Fibroblast of skin of right biceps (primary cell): ENCODE data around the gene CFAP61.
"Not testable (repeated sequence)": the region's sequence is repeated elsewhere in the genome, so short reads cannot be mapped to it uniquely, and the experiment has no call there.

Experiments used
- DNase-seq: peaks from one replicate; pipeline ENCODE4 v3.0.0-alpha.2; 2013

The CFAP61 gene

DNA sequence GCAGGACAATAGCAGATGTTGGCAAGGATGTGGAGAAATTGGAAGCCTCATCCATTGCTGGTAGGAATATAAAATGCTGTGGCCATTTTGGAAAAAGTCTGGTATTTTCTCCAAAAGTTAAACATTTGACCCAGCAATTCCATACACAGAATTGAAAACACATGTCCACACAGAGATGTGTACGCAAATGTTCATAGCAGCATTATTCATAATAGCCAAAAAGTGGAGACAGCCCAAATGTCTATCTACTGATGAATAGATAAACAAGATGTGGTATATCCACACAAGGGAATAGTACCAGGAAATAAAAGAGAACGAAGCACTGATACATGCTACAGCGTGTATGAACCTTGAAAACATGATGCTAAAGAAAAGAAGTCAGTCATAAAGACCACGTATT lies 40.5 kb downstream of the CFAP61 start:
- DNase-seq, result no peak

DNA sequence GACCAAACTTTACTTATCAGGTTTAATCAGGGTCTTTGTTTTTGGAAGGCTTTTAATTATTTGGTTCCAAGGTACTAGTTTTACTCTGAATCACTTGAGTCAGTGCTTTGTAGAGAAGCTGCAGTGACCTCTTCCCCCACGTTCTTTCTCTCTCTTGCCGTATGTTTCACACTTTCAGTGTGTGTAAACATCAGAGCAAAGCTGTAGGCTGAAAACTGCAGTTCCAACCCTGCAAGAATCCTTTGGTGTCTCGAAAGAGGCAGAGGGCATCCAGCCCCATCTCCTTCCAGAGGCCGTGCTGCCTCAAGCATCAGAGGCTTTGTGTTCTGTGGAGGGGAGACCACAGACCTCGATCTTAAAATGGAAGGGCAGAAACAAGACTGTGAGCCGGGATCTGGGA lies 42.1 kb downstream of the CFAP61 start:
- DNase-seq, result no peak

DNA sequence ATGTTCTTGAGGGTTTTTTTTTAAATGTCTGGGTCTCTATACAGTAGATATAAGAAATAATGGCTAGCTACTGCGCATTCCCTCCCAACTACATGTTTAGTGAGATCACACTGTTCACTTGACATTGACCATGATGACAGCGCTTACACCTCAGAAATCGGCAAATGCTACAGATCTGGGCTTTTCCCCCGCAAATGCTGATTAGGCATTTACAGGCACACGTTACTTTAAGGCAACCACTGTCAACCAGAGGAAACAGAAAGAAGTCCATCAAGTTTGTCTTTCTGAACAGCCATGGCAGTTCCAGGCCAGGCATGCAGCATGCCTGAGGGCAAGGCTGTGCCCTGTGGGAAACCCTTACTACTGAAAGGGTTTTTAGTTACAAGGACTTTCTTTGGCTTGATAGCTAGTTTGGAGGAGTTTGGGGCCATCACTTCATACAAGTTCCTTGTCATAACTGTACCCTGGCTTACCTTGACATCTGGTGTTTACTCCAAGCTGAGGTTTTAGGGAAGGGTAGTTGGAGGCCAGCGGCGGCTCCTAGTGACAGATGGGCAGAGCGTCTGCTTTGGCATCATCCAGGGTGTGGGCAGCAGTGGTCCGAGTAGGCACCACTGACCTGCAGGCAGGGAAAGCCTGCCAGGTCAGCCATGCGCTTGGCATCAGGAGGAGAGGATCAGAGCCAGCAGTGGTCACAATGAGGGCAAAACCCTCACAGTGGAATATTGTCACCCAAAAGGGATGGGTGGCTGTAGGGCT lies 43.0 kb downstream of the CFAP61 start:
- no peak for DNase-seq

DNA sequence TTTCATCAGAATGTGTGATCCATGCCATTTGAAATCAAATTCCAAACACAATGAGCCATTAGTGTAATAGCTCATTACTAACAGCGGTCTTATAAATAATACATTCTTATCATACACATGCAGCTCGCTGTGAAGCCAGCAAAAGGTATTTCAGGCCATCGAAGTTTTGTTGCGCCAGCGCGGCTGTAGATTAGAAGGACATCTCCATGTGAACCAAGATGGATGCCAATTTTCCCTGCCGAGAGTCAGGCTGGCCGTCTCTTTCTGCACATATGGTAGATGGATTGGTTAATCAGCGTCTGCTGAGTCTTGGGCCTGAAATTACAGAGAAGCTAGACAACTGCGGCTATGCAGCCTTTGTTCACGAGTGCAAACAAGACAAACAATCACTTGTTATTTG lies 44.1 kb downstream of the CFAP61 start:
- no peak for DNase-seq

DNA sequence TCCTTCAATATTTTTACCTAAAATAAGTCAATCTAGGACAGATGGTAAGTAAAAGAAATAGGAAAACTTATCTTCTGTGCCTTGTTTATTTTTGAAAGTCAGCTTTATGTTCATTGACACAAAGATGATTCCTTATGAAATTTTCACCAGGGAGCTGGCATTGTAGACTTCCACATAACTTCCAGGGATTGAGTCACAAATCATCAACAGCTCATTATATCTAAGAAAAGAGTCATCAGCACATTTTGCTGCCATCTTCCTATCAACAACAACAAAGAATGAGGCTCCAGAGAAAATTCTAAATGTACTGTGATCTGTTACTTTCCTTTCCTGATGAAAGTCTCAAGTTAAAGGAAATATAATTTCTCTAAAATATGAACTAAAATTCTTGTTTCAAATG lies 48.5 kb downstream of the CFAP61 start:
- no peak for DNase-seq

DNA sequence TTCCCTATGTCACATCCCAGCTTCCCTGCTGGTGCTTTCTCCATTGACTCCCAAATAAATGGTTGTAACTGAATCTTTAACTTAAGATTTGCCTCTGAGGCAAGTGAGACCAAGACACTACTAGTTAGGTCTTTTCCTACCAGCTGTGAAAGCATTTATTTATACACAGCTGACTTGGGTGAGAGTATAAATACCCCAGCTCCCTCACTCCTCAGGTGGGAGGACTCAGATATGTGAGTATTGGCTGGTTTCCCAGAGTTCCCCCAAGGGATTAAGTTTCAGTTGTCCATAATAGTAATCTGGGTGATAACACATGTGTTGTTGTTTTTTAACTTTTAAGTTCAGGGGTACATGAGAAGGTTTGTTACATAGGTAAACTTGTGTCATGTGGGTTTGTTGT lies 49.8 kb downstream of the CFAP61 start:
- no peak for DNase-seq

DNA sequence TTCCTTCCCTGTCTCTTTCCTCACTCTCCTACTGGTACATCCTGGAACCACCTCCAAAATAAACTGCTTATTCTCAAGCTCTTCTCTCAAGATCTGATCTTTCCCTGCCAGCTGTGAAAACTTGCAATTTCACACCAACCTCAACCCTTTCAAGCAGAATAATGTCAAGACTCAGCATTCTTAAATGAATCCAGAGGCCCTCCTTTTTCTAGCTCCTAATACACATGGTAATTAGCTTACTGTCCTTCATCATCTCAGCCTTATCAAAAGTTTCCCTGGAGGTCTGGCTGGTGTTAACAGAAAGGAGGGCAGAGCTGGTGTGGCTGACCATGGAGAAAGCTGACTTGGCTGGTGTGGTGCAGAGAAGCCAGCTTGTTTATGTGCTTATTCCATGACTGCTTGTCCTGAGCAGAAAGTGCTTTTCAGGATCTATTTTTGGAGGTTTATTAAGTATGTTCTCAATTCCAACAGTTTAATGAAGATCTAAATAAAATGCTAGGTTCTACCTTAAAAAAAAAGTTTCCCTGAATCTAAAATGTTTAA lies 50.5 kb downstream of the CFAP61 start:
- DNase-seq, result no peak

DNA sequence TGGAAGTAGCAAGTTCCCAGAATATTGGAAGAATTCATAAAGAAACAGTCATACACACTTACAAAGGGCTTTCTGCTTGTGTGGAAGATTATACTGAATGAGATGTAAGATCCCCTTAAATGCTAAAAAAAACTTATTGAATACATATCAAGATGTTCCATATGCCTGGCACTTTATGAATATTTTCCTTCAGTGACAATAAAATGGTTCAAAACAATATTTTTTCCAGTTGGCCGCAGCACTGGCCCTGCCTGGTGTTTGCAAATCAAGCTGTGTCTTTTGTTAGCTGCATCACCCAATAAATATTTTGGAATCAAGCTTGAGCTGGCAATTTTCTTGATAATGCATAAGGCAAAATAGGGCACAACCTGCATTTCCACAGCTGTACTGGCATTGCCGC lies 51.2 kb downstream of the CFAP61 start:
- no peak for DNase-seq

DNA sequence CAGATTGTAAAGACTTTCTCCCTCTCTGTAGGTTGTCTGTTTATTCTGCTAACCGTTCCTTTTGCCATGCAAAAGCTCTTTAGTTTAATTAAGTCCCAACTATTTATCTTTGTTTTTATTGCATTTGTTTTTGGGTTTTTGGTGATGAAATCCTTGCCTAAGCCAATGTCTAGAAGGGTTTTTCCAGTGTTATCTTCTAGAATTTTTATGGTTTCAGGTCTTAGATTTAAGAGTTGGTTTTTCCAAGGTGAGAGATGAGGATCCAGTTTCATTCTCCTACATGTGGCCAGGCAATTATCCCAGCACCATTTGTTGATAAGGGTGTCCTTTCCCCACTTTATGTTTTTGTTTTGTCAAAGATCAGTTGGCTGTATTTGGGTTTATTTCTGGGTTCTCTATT lies 70.9 kb downstream of the CFAP61 start:
- not testable (repeated sequence) for DNase-seq

DNA sequence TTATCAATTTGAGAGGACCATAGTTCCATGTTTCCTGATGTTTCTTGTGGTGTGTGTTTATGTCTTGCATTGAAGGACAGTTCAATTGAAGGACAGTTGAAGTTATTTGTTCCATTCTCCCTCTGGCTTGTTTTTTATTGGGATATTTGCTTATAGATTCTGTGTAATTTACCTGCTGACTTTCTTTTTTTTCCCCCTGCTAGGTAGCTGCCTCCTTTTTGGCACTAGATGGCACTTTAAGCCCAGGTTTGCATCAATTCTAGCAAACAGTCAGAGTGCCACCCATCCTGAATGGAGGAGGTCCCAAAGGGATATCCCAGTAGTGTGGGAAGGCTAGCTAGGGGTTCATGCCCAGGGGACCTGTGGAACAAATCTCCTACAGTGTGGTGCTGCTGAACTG lies 78.1 kb downstream of the CFAP61 start:
- no peak for DNase-seq

DNA sequence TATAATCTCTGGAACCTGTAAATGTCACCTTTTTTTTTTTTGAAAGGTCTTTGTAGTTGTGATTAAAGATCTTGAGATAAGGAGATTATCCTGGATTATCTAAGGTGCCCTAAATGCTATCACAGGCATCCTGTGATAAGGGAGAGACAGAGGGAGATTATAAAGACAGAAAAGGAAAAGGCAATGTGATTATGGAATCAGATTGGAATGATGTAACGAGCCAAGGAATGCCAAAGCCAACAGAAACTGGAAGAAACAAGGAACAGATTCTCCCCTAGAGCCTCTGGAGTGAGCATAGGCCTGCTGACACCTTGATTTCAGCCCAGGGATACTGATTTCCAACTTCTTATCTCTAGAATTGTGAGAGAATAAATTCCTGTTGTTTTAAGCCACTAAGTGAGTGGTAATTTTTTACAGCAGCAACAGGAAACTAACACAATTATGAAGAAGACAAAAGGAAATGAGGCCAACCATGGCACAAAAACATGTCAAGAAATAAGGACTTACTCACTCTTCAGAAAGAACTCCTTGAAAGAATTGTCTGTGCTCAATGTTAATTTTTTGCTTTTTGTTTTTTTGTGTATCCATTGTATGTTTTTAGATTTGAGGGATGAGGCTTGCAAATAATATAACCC lies 82.7 kb downstream of the CFAP61 start:
- DNase-seq, result no peak

DNA sequence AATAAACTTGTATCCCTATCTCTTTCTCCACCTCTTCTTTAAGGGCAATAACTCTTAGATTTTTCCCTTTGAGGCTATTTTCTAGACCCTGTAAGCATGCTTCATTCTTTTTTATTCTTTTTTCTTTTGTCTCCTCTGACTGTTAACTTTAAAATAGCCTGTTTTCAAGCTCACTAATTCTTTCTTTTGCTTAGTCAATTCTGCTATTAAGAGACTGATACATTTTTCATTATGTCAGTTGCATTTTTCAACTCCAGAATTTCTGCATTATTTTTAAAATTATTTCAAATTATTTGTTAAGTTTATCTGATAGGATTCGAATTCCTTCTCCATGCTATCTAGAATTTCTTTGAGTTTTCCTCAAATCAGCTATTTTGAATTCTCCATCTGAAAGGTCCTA lies 84.0 kb downstream of the CFAP61 start:
- DNase-seq, result no peak

DNA sequence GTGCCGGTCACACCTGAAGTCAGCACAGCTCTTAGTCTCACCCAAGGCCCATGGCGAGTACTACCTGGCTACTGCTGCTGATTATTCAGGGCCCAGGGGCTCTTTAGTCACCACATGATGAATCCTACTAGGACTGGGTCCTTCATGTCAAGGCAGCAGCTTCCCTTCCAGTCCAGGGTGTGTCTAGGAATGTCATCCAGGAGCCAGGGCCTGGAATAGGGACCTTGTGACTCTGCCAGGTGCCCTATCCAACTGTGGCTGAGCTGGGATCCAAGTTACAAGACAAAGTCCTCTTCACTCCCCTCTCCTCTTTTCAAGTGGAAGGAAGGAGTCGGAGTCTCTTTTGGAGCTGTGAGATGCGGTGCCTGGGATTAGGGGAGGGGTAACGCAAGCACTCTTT lies 85.5 kb downstream of the CFAP61 start:
- DNase-seq, result no peak

DNA sequence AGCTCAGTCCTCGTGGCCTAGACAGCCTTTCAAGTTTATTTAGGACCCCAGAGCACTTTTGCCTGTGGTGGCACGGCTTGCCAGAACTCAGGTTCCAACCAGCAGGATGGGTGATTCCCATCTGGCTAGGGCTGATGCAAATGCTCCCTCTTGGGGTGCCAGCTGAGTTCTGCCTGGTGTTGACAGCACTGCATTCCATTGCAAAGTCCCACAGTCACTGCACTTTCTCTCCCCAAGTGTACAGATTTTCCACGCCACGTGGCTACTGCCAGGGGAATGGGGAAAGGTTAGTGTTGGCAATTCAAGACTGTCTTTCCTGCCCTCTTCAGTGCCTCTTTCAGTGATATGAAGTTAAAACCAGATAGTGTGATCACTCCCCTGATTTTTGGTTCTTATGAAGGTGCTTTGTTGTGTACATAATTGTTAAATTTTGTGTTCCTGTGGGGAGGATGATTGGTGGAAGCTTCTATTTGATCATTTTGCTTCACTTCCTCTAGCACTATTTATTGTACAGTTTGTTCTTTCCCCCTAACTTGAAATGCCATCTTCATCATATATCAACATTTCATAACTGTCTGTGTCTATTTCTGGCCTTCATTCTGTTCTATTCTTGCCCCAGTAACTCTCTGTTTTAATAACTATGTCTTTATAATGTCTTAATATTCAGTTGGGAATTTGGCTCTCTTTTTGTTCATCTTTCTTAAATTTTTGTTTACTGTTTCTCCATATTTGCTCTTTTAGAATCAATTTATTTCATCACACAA lies 86.2 kb downstream of the CFAP61 start:
- DNase-seq, result no peak

DNA sequence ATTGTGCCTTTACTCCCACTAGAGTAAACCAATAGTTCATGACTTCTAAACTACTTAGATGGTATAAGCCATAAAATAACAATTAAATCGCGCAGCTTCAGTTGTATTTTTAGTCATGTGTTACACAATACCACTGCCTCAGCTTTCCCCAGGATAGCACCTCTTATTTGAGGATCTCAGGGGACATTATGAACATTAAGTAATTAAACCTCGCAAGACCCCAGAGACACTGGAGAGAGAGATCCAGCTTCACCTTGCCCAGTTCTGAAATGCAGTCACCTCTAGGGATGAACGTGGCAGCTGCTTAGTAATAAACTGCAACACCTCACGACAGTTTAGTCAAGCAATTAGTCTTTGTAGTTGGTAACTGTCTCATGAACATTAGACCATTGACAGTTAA lies 87.1 kb downstream of the CFAP61 start:
- DNase-seq, result no peak

DNA sequence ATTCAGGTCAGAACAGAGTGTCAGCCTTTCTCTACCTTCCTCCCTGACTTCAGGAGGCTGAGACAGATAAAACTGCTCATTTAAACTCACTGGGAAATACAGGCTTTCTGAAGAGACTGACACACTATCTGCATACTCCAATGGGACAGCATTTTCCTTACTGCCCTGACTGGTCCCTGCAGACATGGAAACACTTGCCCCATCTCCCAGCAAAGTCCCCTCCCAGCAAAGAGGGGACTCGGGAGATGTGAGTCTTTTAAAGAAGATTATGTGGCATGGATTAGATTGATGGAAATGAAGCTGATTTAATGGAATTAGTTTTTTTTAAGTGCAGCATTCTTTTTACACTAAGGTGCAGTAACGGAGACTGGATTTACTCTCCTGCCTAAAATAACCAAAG lies 90.8 kb downstream of the CFAP61 start:
- DNase-seq, result no peak

DNA sequence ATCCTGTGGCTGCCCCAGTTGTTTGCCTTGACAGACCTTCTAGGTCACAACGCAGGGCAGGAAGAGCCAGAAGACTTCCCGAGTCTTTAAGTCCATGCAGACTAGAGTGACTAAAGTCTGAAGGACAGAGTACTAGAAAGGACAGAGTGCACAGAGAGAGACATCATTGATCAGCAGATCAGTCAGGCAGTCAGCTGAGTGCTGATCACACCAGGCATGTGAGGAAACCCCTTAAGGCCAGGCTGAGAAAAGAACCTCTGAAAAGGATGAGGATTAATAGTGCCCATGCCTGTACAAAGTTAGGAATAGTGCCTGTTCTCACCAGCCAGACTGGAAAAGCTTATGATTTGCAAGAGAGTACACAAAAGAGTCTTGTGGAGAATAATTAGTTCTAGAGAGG lies 91.3 kb downstream of the CFAP61 start:
- no peak for DNase-seq

DNA sequence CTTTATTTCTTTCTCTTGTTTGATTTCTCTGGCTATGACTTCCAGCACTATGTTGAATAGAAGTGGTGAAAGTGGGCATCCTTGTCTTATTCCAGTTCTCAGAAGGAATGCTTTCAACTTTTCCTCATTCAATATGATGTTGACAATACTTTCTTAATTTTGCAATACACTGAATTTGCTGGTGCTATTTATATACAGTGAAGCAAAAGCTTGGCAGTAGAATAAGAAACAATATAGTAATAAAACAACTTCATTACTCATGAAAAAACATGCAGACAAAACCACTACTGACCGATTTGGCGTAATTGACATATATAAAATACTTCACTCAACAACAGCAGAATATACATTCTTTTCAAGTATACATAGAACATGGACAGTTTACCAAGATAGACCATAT lies 96.4 kb downstream of the CFAP61 start:
- DNase-seq, result no peak

DNA sequence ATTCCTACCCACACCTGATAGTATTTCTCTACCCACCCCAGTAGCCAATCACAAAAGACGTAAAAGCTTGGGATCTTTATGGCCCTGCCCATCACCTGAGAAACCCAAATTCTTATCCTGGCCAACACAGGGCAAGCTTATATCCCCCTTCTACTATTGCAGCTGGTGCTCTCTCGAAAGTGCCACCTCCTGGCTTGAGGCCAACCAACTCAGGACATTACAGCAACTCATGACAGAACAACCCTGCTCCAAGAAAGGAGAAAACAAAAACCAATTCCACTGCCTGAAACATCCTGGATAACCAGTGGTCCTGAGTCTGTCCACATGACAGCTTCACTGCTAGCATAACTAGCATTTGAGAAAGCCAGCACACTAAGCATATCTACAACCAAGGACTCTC lies 97.9 kb downstream of the CFAP61 start:
- DNase-seq, result no peak

DNA sequence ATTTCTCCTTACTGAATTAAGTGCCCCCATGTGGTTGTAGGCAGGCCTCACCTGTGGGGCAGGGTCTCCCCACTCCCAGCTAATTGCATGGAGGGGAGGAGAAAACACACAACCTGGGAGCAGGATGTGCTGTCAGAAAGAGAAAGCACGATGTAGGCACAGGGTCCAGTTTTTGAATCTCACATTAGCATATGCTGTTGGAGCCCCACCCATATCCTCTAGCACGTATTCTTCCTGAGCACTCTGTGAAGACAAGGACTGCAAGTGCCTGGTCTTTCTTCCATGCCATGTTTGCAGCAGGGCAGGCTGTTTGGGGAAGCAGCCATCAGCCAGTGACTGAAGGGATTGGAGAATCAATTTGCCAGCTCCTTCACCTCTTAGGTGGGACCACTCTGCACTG lies 108.2 kb downstream of the CFAP61 start:
- DNase-seq, result no peak

DNA sequence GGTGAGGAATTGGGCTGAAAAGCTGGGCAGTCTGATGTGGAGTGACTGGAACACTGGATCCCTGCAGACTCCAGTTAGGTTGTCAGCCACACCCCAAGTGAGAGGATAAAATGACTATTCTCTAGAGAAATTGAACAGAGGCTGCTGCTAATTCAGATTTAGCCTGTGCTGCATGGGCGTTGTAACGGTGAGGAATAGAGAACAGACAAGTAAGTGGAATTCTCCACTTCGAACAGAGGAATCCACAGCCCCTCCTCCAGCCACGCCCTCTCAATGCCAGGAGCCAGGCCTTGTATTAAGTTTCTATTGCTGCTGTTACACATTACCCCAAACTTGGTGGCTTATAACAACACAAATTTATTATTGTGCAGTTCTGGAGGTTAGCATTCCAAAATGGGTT lies 109.3 kb downstream of the CFAP61 start:
- no peak for DNase-seq

DNA sequence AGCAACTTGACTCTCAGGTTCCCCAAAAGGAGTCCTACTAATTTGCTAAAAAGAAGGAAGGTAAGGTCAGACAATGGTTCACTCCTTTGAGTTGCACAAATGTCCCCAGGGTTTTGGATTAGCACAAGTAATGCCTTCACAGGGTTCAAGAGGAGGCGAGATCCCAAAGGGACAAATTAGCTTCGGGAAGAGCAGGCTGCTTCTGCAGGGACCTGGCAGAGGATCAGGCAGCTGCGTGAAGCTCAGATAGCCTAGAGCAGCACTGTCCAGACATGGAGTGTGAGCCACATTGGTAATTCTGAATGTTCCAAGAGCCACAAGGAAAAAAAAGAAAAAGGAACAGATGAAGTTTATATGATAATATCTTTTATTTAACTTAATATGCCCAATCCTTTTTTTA lies 115.4 kb downstream of the CFAP61 start:
- DNase-seq, result no peak

DNA sequence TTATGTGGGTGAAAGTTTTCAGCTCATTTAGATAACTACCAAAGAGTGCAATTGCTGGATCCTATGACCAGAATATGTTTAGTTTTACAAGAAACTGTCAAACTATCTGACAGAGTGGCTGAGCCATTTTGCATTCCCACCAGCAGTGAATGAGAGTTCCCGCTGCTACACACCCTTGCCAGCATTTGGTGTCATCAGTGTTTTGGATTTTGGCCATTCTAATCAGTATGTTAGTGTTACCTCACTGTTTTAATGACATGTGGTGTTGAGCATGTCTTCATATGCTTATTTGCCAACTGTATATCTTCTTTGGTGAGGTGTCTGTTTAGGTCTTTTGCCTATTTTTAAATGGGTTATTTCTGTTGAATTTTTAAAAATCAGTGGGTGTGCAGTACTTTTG lies 120.9 kb downstream of the CFAP61 start:
- no peak for DNase-seq
